HepG2 (cell line): Measurements from ENCODE around the gene AP4M1. TPM values are rescaled to one million over a fixed set of nuclear protein-coding genes. Genes with fewer than 3 reads are reported as not detected.

Experiments used
- BRF2 ChIP-seq: sonication (generic); formaldehyde crosslinking; IDR thresholded peaks from 2 replicates; pipeline ENCODE4 v1.8.1; 2022; ENCODE audit warnings: mild to moderate bottlenecking, missing genetic modification reagents
- ESRRA ChIP-seq: sonication (generic); formaldehyde crosslinking; IDR thresholded peaks from 2 replicates; pipeline ENCODE4 v1.5.1; 2020; ENCODE audit warnings: mild to moderate bottlenecking, low read depth, missing genetic modification reagents
- FOXK1 ChIP-seq: sonication (generic); formaldehyde crosslinking; IDR thresholded peaks from 2 replicates; pipeline ENCODE4 v1.4.0; 2020; ENCODE audit warnings: low read depth, missing genetic modification reagents, borderline replicate concordance
- GATAD2A ChIP-seq: IDR thresholded peaks from 2 replicates; pipeline ENCODE4 v1.6.1; 2016
- GPBP1L1 ChIP-seq: sonication (generic); formaldehyde crosslinking; IDR thresholded peaks from 2 replicates; pipeline ENCODE4 v1.5.0; 2020; ENCODE audit warnings: mild to moderate bottlenecking, missing genetic modification reagents
- HOXD1 ChIP-seq: sonication (generic); formaldehyde crosslinking; IDR thresholded peaks from 2 replicates; pipeline ENCODE4 v1.5.0; 2020; ENCODE audit warnings: missing genetic modification reagents
- IRF9 ChIP-seq: sonication (generic); formaldehyde crosslinking; IDR thresholded peaks from 2 replicates; pipeline ENCODE4 v1.8.0; 2022; ENCODE audit warnings: missing genetic modification reagents, mild to moderate bottlenecking, borderline replicate concordance
- KDM4B ChIP-seq: sonication (generic); formaldehyde crosslinking; IDR thresholded peaks from 2 replicates; pipeline ENCODE4 v1.4.0; 2020; ENCODE audit warnings: missing genetic modification reagents
- MED1 ChIP-seq: sonication (generic); formaldehyde crosslinking; IDR thresholded peaks from 2 replicates; pipeline ENCODE4 v1.4.0; 2020; ENCODE audit warnings: missing genetic modification reagents
- SIN3A ChIP-seq: IDR thresholded peaks from 2 replicates; pipeline ENCODE4 v1.6.1; 2011; ENCODE audit warnings: low read depth, mild to moderate bottlenecking, control low read depth, low read length, borderline replicate concordance
- TEF ChIP-seq: sonication (generic); formaldehyde crosslinking; IDR thresholded peaks from 2 replicates; pipeline ENCODE4 v1.5.0; 2020; ENCODE audit warnings: missing genetic modification reagents
- XBP1 ChIP-seq: sonication (generic); formaldehyde crosslinking; IDR thresholded peaks from 2 replicates; pipeline ENCODE4 v1.5.0; 2020; ENCODE audit warnings: missing genetic modification reagents
- ZNF205 ChIP-seq: IDR thresholded peaks from 2 replicates; pipeline ENCODE4 v1.6.1; 2018; ENCODE audit warnings: missing biosample characterization, missing genetic modification reagents
- ZNF441 ChIP-seq: sonication (generic); formaldehyde crosslinking; IDR thresholded peaks from 2 replicates; pipeline ENCODE4 v1.7.0; 2021; ENCODE audit warnings: missing genetic modification reagents, borderline replicate concordance
- ZNF496 ChIP-seq: sonication (generic); formaldehyde crosslinking; IDR thresholded peaks from 2 replicates; pipeline ENCODE4 v1.8.1; 2023; ENCODE audit warnings: mild to moderate bottlenecking, moderate library complexity, missing genetic modification reagents; ENCODE audit not compliant: insufficient replicate concordance
- ZNF609 ChIP-seq: sonication (generic); formaldehyde crosslinking; IDR thresholded peaks from 2 replicates; pipeline ENCODE4 v1.4.0; 2020; ENCODE audit warnings: mild to moderate bottlenecking, missing genetic modification reagents, borderline replicate concordance
- ZNF788 ChIP-seq: sonication (generic); formaldehyde crosslinking; IDR thresholded peaks from 2 replicates; pipeline ENCODE4 v1.5.0; 2020; ENCODE audit warnings: mild to moderate bottlenecking, missing genetic modification reagents, borderline replicate concordance
- ZSCAN21 ChIP-seq: sonication (generic); formaldehyde crosslinking; IDR thresholded peaks from 2 replicates; pipeline ENCODE4 v1.8.0; 2022; ENCODE audit warnings: mild to moderate bottlenecking, missing genetic modification reagents, moderate library complexity, borderline replicate concordance
- polyA plus RNA-seq, 8 experiments: library from polyadenylated mRNA; depleted of rRNA in 3 of 8; stranded (reverse) in 7 of 8; unstranded in 1 of 8; fragments of >200 nt; fragmentation: Illumina TruSeq in 4 of 8; extraction: Trizol in 4 of 8; gene quantifications; 2 replicates each; pipeline versions ENCODE4 v1.2.1 to v1.2.3, GENCODE V29; 2011 to 2016; ENCODE audit warnings: low read depth in 4 of 8, missing spikeins in 1 of 8, mixed read lengths in 1 of 8; ENCODE audit not compliant: insufficient read depth in 1 of 8
- total RNA-seq, 5 experiments: library from RNA; depleted of rRNA; stranded (reverse); fragments of >200 nt; fragmentation: Illumina TruSeq; extraction: Trizol; gene quantifications; 2 replicates each; pipeline ENCODE4 v1.2.3, GENCODE V29; 2016; ENCODE audit warnings: low read depth in 1 of 5

Gene AP4M1
- total and polyA plus RNA-seq, 2 of the 13 experiments (the other 11 are each of a cell fraction or from before 2014, with no cell fraction given), result 6.3 to 9.7 TPM

GRCh38 chr7:100122067-100122466 is 20.6 kb downstream of the AP4M1 start (continued):
- TF ChIP-seq IRF9 (CRISPR knock-in tag), result no peak
- no peak for TF ChIP-seq BRF2 (CRISPR knock-in tag)
- peak; percentile 79; the same call in 1 of the 2 replicates for TF ChIP-seq ZNF788 (CRISPR knock-in tag)
- no peak for TF ChIP-seq ZNF496
- peak; percentile 63; the same call in 1 of the 2 replicates for TF ChIP-seq GATAD2A (CRISPR knock-in tag)
- peak; percentile 72; the same call in 1 of the 2 replicates for TF ChIP-seq ZNF205 (CRISPR knock-in tag)
- 0 out of 2 replicates have a peak, but pooled peaks have one; percentile 55 for TF ChIP-seq ZSCAN21
- peak; percentile 91 for TF ChIP-seq ZNF441 (CRISPR knock-in tag)
- TF ChIP-seq ZNF609, result peak; percentile 55
- no peak for TF ChIP-seq HOXD1 (CRISPR knock-in tag)
- 0 out of 2 replicates have a peak, but pooled peaks have one; percentile 24 for TF ChIP-seq ESRRA (CRISPR knock-in tag)
- no peak for TF ChIP-seq XBP1 (CRISPR knock-in tag)
- TF ChIP-seq TEF (CRISPR knock-in tag), result no peak
- TF ChIP-seq MED1, result peak; percentile 52; the same call in 1 of the 2 replicates
- peak; percentile 65; the same call in 1 of the 2 replicates for TF ChIP-seq SIN3A
- peak; percentile 31; the same call in 1 of the 2 replicates for TF ChIP-seq FOXK1 (CRISPR knock-in tag)
- TF ChIP-seq GPBP1L1 (CRISPR knock-in tag), result no peak
- TF ChIP-seq KDM4B (CRISPR knock-in tag), result no peak
